ENCODE results near the gene SHISA2.
"Not testable (repeated sequence)": the region's sequence is repeated elsewhere in the genome, so short reads cannot be mapped to it uniquely, and the experiment has no call there.

Gene SHISA2

GRCh38 chr13:26051657-26052311 is at the start of gene SHISA2:
Gene SHISA2 (minus strand): TSS chr13:26052016. CDS start chr13:26050975, 1,041 bp downstream.
- peak; percentile 13 for DNase-seq

- no peak for DNase-seq
Observed at GRCh38 chr13:26095846-26096610, 44.2 kb upstream of the SHISA2 start.

GRCh38 chr13:26095338-26095737 is 43.5 kb upstream of the SHISA2 start:
- DNase-seq: no peak

GRCh38 chr13:26076821-26077220 is 25.0 kb upstream of the SHISA2 start:
- DNase-seq: not testable (repeated sequence)

- no peak for DNase-seq
Observed at GRCh38 chr13:26075498-26075897, 23.7 kb upstream of the SHISA2 start.

- DNase-seq: no peak
Observed at GRCh38 chr13:26074706-26075105, 22.9 kb upstream of the SHISA2 start.

- DNase-seq: not testable (repeated sequence)
Observed at GRCh38 chr13:26072335-26072734, 20.5 kb upstream of the SHISA2 start.

- no peak for DNase-seq
Observed at GRCh38 chr13:26071691-26072090, 19.9 kb upstream of the SHISA2 start.

GRCh38 chr13:26069642-26070041 is 17.8 kb upstream of the SHISA2 start:
- not testable (repeated sequence) for DNase-seq

GRCh38 chr13:26068372-26068771 is 16.6 kb upstream of the SHISA2 start:
- not testable (repeated sequence) for DNase-seq

GRCh38 chr13:26067601-26068000 is 15.8 kb upstream of the SHISA2 start:
- DNase-seq: no peak

GRCh38 chr13:26066492-26066891 is 14.7 kb upstream of the SHISA2 start:
- DNase-seq: not testable (repeated sequence)

- DNase-seq: peak; percentile 23
Observed at GRCh38 chr13:26062853-26063444, 11.1 kb upstream of the SHISA2 start.

- DNase-seq: no peak
Observed at GRCh38 chr13:26061947-26062346, 10.1 kb upstream of the SHISA2 start.

- no peak for DNase-seq
Observed at GRCh38 chr13:26061256-26061655, 9.4 kb upstream of the SHISA2 start.

- DNase-seq: no peak
Observed at GRCh38 chr13:26060357-26060756, 8.5 kb upstream of the SHISA2 start.

GRCh38 chr13:26058704-26059103 is 6.9 kb upstream of the SHISA2 start:
- DNase-seq: no peak

- no peak for DNase-seq
Observed at GRCh38 chr13:26054896-26055295, 3.1 kb upstream of the SHISA2 start.

- no peak for DNase-seq
Observed at GRCh38 chr13:26053418-26053980, 1.7 kb upstream of the SHISA2 start.

GRCh38 chr13:26052337-26052736 is 521 bp upstream of the SHISA2 start:
- no peak for DNase-seq

- DNase-seq: no peak
Observed at GRCh38 chr13:26051231-26051656, 572 bp downstream of the SHISA2 start.

GRCh38 chr13:26050568-26051230 is 1.1 kb downstream of the SHISA2 start:
- DNase-seq: no peak

GRCh38 chr13:26048741-26049140 is 3.1 kb downstream of the SHISA2 start:
- no peak for DNase-seq

Measured in NCI-H2107 (cell line).